Stimulated activated CD8-positive, alpha-beta memory T cell treated with anti-CD3 and anti-CD28 coated beads, Interleukin-4, amount 100 ng/mL, for 48 hours (primary cell): Measurements from ENCODE around the gene ATP1A1.

Experiments used
- DNase-seq: peaks from one replicate; pipeline ENCODE4 v3.0.0-alpha.2; 2020

ATP1A1 gene

DNA sequence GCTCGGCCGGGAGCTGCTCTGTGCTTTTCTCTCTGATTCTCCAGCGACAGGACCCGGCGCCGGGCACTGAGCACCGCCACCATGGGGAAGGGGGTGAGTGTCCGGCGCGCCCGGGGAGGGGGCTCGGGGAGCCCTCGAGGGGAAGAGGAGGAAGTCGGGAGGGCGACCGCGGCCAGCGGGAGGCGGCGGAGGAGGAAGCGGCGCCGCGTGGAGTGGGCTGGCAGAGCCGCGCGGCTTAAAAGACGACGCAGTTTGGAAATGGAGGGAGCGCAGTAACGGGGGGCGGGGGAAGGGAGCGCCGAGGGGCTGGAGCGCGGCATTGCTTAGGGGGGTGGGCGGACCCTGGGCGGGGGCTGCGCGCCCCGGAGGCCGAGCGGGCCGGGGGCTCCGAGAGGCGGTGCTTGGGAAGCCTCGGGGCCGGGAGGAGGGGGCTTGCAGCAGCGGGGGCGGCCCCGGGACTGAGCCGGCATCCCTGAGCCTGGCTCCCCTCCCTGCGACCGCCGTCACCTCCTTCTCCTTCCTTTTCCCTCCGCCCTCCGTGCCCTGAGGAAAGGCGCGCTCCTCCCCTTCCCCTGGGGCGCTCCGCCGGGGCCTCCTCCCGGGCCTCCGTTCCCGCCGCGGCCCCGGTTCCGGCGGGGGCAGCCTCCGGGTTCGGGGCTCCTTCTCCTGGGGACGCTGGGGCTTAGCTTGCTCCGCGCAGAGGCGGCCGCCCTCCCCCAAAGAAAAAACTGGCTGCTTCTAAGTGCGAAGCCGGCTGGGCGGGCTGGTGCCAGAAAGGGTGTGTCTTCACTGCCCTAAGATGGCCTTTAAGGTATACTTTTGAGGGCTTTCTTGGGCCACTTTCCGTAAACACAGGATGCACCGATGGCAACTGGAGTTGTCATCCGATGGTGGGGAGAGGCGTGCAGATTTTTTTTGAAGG lies 648 bp downstream of the ATP1A1 start:
- DNase-seq = peak; percentile 71

GRCh38 chr1:116374353-116375147 lies 1.5 kb downstream of the ATP1A1 start:
- peak; percentile 50 for DNase-seq

- DNase-seq = no peak
Observed at GRCh38 chr1:116375148-116375886, 2.3 kb downstream of the ATP1A1 start.

GRCh38 chr1:116375887-116376728 lies 3.1 kb downstream of the ATP1A1 start:
- peak; percentile 68 for DNase-seq

DNA sequence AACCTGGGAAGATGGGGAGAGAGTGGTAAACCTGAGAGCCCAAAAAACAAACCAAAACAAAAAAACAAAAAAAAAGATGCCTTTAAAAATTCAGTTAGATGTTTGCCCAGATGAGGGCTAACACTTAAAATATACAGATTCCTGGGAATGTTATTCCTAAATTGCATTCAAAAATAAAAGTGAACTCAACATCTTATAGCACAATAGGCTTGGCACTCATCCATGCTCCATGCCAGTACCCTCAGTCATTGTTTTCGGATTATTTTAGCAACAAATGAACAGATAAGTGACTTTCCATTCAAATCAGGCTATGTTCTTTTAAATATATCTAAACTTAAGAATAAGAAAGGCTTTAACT lies 3.7 kb downstream of the ATP1A1 start:
- no peak for DNase-seq

GRCh38 chr1:116377541-116378529 lies 4.8 kb downstream of the ATP1A1 start:
- peak; percentile 50 for DNase-seq

GRCh38 chr1:116379057-116379630 lies 6.1 kb downstream of the ATP1A1 start:
- DNase-seq = no peak

DNA sequence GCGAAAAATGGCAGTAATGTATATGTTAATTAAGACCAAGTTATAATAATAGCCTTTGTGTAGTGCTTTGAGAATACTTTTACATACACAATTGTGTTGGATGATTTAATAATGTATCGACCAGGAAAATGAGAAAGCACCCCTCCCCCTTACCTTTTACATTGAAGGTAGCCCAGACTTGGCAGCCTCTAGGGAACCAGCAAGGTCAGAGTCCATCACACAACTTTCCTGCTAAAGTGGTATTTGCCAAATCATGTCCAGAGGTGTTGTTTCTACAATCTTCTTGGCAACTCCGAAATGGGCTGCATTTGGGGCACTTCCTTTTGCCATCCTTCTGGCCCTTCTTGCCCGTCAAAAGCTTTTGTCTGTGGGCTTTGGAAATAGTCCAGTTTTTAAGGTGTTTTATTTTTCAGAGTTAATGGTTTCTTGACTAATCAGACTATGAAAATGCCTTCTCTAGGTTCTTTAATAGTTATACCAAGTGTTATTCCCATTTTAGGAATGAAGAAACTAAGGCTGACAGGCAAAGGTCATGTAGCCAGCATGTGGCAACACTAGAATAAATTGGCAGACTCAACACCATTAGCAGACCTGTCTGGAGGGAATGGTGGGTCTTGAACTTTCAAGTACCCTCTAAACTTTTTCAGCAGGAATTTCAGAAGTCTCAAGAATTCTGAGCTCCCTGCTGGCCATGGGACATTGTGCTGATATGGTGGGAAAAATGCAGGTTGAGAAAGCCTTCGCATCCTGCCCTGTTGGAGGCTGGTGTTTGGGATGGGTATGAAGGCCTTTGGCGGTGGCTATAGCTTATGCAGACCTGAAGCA lies 6.8 kb downstream of the ATP1A1 start:
- DNase-seq = no peak

GRCh38 chr1:116380499-116381242 lies 7.6 kb downstream of the ATP1A1 start:
- DNase-seq = no peak

GRCh38 chr1:116382321-116382720 lies 9.3 kb downstream of the ATP1A1 start:
- no peak for DNase-seq

GRCh38 chr1:116382857-116383483 lies 9.9 kb downstream of the ATP1A1 start:
- DNase-seq = no peak

GRCh38 chr1:116386042-116386441 lies 13.0 kb downstream of the ATP1A1 start:
- no peak for DNase-seq

DNA sequence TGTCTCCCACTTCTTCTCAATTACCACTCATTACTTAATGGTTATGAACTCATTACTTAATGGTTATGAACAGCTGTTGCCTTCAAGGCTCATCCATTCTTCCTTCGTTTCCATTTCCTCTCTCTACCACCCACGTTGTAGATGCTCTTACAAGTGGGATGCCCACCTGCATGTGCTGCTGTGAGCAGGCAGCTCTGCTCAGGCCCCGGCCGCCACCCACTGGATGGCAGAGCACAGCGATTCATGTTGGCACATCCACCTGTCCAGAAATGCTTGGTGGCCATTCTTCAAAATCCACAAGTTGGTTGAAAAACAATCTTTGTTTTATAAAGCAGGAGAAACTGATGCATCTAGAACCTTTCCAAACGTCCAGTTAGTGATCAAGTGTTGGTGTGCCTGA lies 14.5 kb downstream of the ATP1A1 start:
- DNase-seq = no peak

- no peak for DNase-seq
Observed at GRCh38 chr1:116388122-116388521, 15.1 kb downstream of the ATP1A1 start.

DNA sequence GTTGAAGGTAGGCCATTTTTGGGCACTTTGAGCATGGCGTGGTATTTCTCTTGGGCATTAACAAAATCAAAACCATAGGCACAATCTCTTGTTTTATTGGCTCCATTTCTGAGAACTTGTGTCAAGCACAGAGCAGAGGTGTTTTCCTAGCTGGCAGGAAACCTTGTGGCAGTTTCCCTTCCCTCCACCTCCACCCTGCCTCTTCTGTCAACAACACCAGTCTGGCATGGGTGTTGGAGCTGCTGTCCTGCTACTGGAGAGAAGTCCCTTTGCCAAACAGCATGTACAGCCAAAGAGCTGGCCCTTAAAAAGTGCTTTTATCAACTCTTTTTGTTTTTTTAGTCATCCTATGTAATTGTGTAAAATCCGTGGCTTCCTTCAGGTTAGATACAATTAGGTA lies 16.0 kb downstream of the ATP1A1 start:
- no peak for DNase-seq

GRCh38 chr1:116389686-116390085 lies 16.6 kb downstream of the ATP1A1 start:
- DNase-seq = no peak

DNA sequence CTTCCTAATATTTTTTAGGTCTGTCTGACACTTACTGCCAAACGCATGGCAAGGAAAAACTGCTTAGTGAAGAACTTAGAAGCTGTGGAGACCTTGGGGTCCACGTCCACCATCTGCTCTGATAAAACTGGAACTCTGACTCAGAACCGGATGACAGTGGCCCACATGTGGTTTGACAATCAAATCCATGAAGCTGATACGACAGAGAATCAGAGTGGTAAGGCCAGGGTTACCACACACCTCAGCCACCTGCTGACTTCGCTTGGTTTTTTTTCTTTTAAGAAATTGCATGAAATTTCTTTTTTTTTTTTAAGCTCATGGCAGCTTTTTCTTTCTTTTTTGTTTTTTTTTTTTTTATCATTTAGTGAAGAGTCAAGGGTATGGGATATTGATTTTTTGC lies 17.2 kb downstream of the ATP1A1 start:
- peak; percentile 73 for DNase-seq

- no peak for DNase-seq
Observed at GRCh38 chr1:116391185-116391584, 18.1 kb downstream of the ATP1A1 start.
